GM23338 (cell line): ENCODE data around the gene MUC5B. TPM values are rescaled to one million over a fixed set of nuclear protein-coding genes. Genes with fewer than 3 reads are reported as not detected.

Experiments
- ATAC-seq: fragments of 200-7000 bp; cut with Tn5 transposase; 3 replicates; pipeline ENCODE4 v1.9.1; 2020
- DNase-seq: peaks from one replicate; pipeline ENCODE4 v3.0.0-alpha.2; 2015; ENCODE audit warnings: low spot score
- H2AFZ ChIP-seq: fragments of 200-600 bp; sonication (generic); 2 replicates; pipeline ENCODE4 v1.8.0; 2016; ENCODE audit warnings: antibody characterized with exemption, mild to moderate bottlenecking, moderate library complexity
- H3F3A ChIP-seq: fragments of 200-600 bp; sonication (generic); replicated peaks from 2 replicates; pipeline ENCODE4 v1.8.0; 2017; ENCODE audit warnings: antibody characterized with exemption, mixed run types, low read depth
- H3K27ac ChIP-seq: fragments of 200-600 bp; sonication (generic); 2 replicates; pipeline ENCODE4 v1.6.1; 2016; ENCODE audit warnings: low read depth
- H3K27me3 ChIP-seq: fragments of 200-600 bp; sonication (generic); 2 replicates; pipeline ENCODE4 v1.8.0; 2016; ENCODE audit warnings: mild to moderate bottlenecking, mixed run types, moderate library complexity; ENCODE audit not compliant: insufficient read depth
- H3K36me3 ChIP-seq: fragments of 200-600 bp; sonication (generic); 2 replicates; pipeline ENCODE4 v1.8.0; 2016; ENCODE audit warnings: mild to moderate bottlenecking; ENCODE audit not compliant: insufficient read depth
- H3K4me1 ChIP-seq: fragments of 200-600 bp; sonication (generic); 2 replicates; pipeline ENCODE4 v1.8.0; 2016; ENCODE audit warnings: mild to moderate bottlenecking, moderate library complexity; ENCODE audit not compliant: insufficient read depth
- H3K4me2 ChIP-seq: fragments of 200-600 bp; sonication (generic); 2 replicates; pipeline ENCODE4 v1.7.1; 2017; ENCODE audit warnings: mixed run types
- H3K4me3 ChIP-seq: fragments of 200-600 bp; sonication (generic); 2 replicates; pipeline ENCODE4 v1.6.1; 2016; ENCODE audit warnings: mixed run types
- H3K79me2 ChIP-seq: fragments of 200-600 bp; sonication (generic); replicated peaks from 2 replicates; pipeline ENCODE4 v1.8.0; 2017; ENCODE audit warnings: mild to moderate bottlenecking; ENCODE audit not compliant: insufficient read depth
- H3K9me2 ChIP-seq: fragments of 200-600 bp; sonication (generic); 2 replicates; pipeline ENCODE4 v1.8.0; 2017; ENCODE audit not compliant: insufficient read depth
- H4K20me1 ChIP-seq: fragments of 200-600 bp; sonication (generic); replicated peaks from 2 replicates; pipeline ENCODE4 v1.8.0; 2017; ENCODE audit warnings: mild to moderate bottlenecking; ENCODE audit not compliant: insufficient read depth
- H3K27ac Mint-ChIP-seq: 2 replicates; pipeline ENCODE4 v1.8.0; 2020; ENCODE audit warnings: inconsistent platforms, mild to moderate bottlenecking, moderate library complexity, mixed read lengths
- H3K27me3 Mint-ChIP-seq: 3 replicates; pipeline ENCODE4 v1.8.0; 2022; ENCODE audit warnings: low read depth, mild to moderate bottlenecking, moderate library complexity, mixed read lengths, inconsistent platforms; ENCODE audit not compliant: insufficient read depth, poor library complexity
- H3K36me3 Mint-ChIP-seq: 3 replicates; pipeline ENCODE4 v1.8.0; 2021; ENCODE audit warnings: low read depth, mild to moderate bottlenecking, inconsistent platforms, moderate library complexity, mixed read lengths
- H3K4me1 Mint-ChIP-seq: 3 replicates; pipeline ENCODE4 v1.8.0; 2020; ENCODE audit warnings: mild to moderate bottlenecking, inconsistent platforms, mixed read lengths
- H3K4me3 Mint-ChIP-seq: 3 replicates; pipeline ENCODE4 v1.8.0; 2021; ENCODE audit warnings: moderate library complexity, mild to moderate bottlenecking, inconsistent platforms, mixed read lengths
- H3K9me3 Mint-ChIP-seq: 3 replicates; pipeline ENCODE4 v1.8.0; 2020; ENCODE audit warnings: moderate library complexity, mild to moderate bottlenecking, inconsistent platforms, mixed read lengths
- CREB1 ChIP-seq: fragments of 250-450 bp; sonication (Bioruptor Pico); IDR thresholded peaks from 2 replicates; pipeline ENCODE4 v1.5.0; 2020; ENCODE audit warnings: low read depth, mild to moderate bottlenecking, moderate library complexity
- EZH2phosphoT487 ChIP-seq: fragments of 200-600 bp; sonication (generic); IDR thresholded peaks from one replicate; pipeline ENCODE4 v1.8.1; 2018; ENCODE audit warnings: antibody characterized with exemption; ENCODE audit not compliant: unreplicated experiment
- JUNB ChIP-seq: IDR thresholded peaks from one replicate; pipeline ENCODE4 v1.6.1; 2016; ENCODE audit warnings: antibody characterized with exemption; ENCODE audit not compliant: unreplicated experiment
- POLR2AphosphoS5 ChIP-seq: IDR thresholded peaks from 2 replicates; pipeline ENCODE4 v1.6.1; 2016; ENCODE audit warnings: antibody characterized with exemption, low read depth
- STAT1 ChIP-seq: IDR thresholded peaks from one replicate; pipeline ENCODE4 v1.6.1; 2016; ENCODE audit warnings: antibody characterized with exemption; ENCODE audit not compliant: unreplicated experiment
- ZNF331 ChIP-seq: fragments of 250-450 bp; sonication (Bioruptor Pico); IDR thresholded peaks from 2 replicates; pipeline ENCODE4 v1.5.0; 2020; ENCODE audit warnings: low read depth, mild to moderate bottlenecking, moderate library complexity
- polyA plus RNA-seq: library from polyadenylated mRNA; unstranded; fragments of >200 nt; fragmentation: Nextera tagmentation; extraction: Ambion mirVana; gene quantifications from 2 replicates; pipeline ENCODE4 v1.2.1, GENCODE V29; 2016
- total RNA-seq: library from RNA; depleted of rRNA; stranded (reverse); fragments of >200 nt; shearing (Covaris generic); gene quantifications from 2 replicates; pipeline ENCODE4 v1.2.3, GENCODE V29; 2014
- TF ChIP-seq, protein P1 (sequence below): fragments of 250-450 bp; sonication (Bioruptor Pico); IDR thresholded peaks from 2 replicates; pipeline ENCODE4 v1.5.0; 2020; ENCODE audit warnings: mild to moderate bottlenecking, moderate library complexity
- TF ChIP-seq, protein P2 (sequence below): IDR thresholded peaks from 2 replicates; pipeline ENCODE4 v1.6.1; 2016; ENCODE audit warnings: antibody characterized with exemption
- TF ChIP-seq, protein P3 (sequence below), 2 experiments: fragments of 200-600 bp in 1 of 2; sonication (generic) in 1 of 2; conservative IDR thresholded peaks; 2 replicates each; pipeline versions ENCODE4 v1.5.1 to v1.6.1; 2016 to 2017; ENCODE audit warnings: antibody characterized with exemption in 2 of 2, low read depth in 2 of 2, mild to moderate bottlenecking in 2 of 2, moderate library complexity in 1 of 2

MUC5B gene
- total and polyA plus RNA-seq, 2 experiments from 2014 or later: 0.18 to 0.90 TPM

GRCh38 chr11:1180171-1180570 lies 42.7 kb upstream of the MUC5B start (continued):
- TF ChIP-seq, protein P1, sequence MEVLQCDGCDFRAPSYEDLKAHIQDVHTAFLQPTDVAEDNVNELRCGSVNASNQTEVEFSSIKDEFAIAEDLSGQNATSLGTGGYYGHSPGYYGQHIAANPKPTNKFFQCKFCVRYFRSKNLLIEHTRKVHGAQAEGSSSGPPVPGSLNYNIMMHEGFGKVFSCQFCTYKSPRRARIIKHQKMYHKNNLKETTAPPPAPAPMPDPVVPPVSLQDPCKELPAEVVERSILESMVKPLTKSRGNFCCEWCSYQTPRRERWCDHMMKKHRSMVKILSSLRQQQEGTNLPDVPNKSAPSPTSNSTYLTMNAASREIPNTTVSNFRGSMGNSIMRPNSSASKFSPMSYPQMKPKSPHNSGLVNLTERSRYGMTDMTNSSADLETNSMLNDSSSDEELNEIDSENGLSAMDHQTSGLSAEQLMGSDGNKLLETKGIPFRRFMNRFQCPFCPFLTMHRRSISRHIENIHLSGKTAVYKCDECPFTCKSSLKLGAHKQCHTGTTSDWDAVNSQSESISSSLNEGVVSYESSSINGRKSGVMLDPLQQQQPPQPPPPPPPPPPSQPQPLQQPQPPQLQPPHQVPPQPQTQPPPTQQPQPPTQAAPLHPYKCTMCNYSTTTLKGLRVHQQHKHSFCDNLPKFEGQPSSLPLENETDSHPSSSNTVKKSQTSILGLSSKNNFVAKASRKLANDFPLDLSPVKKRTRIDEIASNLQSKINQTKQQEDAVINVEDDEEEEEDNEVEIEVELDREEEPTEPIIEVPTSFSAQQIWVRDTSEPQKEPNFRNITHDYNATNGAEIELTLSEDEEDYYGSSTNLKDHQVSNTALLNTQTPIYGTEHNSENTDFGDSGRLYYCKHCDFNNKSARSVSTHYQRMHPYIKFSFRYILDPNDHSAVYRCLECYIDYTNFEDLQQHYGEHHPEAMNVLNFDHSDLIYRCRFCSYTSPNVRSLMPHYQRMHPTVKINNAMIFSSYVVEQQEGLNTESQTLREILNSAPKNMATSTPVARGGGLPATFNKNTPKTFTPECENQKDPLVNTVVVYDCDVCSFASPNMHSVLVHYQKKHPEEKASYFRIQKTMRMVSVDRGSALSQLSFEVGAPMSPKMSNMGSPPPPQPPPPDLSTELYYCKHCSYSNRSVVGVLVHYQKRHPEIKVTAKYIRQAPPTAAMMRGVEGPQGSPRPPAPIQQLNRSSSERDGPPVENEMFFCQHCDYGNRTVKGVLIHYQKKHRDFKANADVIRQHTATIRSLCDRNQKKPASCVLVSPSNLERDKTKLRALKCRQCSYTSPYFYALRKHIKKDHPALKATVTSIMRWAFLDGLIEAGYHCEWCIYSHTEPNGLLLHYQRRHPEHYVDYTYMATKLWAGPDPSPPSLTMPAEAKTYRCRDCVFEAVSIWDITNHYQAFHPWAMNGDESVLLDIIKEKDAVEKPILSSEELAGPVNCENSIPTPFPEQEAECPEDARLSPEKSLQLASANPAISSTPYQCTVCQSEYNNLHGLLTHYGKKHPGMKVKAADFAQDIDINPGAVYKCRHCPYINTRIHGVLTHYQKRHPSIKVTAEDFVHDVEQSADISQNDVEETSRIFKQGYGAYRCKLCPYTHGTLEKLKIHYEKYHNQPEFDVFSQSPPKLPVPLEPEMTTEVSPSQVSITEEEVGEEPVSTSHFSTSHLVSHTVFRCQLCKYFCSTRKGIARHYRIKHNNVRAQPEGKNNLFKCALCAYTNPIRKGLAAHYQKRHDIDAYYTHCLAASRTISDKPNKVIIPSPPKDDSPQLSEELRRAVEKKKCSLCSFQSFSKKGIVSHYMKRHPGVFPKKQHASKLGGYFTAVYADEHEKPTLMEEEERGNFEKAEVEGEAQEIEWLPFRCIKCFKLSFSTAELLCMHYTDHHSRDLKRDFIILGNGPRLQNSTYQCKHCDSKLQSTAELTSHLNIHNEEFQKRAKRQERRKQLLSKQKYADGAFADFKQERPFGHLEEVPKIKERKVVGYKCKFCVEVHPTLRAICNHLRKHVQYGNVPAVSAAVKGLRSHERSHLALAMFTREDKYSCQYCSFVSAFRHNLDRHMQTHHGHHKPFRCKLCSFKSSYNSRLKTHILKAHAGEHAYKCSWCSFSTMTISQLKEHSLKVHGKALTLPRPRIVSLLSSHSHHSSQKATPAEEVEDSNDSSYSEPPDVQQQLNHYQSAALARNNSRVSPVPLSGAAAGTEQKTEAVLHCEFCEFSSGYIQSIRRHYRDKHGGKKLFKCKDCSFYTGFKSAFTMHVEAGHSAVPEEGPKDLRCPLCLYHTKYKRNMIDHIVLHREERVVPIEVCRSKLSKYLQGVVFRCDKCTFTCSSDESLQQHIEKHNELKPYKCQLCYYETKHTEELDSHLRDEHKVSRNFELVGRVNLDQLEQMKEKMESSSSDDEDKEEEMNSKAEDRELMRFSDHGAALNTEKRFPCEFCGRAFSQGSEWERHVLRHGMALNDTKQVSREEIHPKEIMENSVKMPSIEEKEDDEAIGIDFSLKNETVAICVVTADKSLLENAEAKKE (CRISPR knock-in tag): no peak
- TF ChIP-seq, protein P2, sequence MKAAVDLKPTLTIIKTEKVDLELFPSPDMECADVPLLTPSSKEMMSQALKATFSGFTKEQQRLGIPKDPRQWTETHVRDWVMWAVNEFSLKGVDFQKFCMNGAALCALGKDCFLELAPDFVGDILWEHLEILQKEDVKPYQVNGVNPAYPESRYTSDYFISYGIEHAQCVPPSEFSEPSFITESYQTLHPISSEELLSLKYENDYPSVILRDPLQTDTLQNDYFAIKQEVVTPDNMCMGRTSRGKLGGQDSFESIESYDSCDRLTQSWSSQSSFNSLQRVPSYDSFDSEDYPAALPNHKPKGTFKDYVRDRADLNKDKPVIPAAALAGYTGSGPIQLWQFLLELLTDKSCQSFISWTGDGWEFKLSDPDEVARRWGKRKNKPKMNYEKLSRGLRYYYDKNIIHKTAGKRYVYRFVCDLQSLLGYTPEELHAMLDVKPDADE: no peak
- TF ChIP-seq ZNF331 (CRISPR knock-in tag) (no peak), POLR2AphosphoS5 (no peak)

DNA sequence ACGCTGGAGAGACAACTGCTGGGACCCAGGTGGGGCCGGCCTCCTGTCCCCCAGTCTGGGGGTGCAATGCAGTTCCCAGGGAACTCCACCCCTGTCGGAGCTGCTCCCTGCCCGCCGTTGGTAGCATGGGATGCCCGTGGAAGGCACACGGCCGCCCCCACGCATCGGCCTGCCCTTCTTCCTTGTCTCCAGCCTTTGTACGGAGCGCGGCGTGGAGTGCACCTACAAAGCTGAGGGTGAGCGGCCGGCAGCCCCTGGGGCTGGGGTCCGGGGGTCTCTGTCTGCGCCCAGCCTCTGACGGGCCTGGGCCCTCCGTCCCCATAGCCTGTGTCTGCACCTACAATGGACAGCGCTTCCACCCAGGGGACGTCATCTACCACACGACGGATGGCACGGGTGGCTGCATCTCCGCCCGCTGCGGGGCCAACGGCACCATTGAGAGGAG lies 41.9 kb upstream of the MUC5B start:
- ATAC-seq (no peak), DNase-seq (no peak)
- H3K4me2 ChIP-seq: no peak overlapping the region
- no peaks in the 10 kb centered on the region for H3F3A ChIP-seq
- Mint-ChIP-seq H3K27ac (no peak overlapping the region), H3K9me3 (peaks cover 3% of the 10 kb centered on the region), H3K4me3 (no peak overlapping the region), H3K36me3 (no peaks in the 10 kb centered on the region), H3K27me3 (peaks cover 3% of the 10 kb centered on the region), H3K4me1 (no peaks in the 10 kb centered on the region)
- no peaks in the 10 kb centered on the region for H3K9me2 ChIP-seq
- H2AFZ ChIP-seq: no peak overlapping the region
- H3K4me3 ChIP-seq: no peak overlapping the region
- no peaks in the 10 kb centered on the region for H3K4me1 ChIP-seq
- H3K79me2 ChIP-seq: no peaks in the 10 kb centered on the region
- no peak overlapping the region for H3K27ac ChIP-seq
- H3K27me3 ChIP-seq: no peaks in the 10 kb centered on the region
- H3K36me3 ChIP-seq: no peaks in the 10 kb centered on the region
- TF ChIP-seq CREB1: no peak
- TF ChIP-seq EZH2phosphoT487: no peak
- TF ChIP-seq, protein P3, sequence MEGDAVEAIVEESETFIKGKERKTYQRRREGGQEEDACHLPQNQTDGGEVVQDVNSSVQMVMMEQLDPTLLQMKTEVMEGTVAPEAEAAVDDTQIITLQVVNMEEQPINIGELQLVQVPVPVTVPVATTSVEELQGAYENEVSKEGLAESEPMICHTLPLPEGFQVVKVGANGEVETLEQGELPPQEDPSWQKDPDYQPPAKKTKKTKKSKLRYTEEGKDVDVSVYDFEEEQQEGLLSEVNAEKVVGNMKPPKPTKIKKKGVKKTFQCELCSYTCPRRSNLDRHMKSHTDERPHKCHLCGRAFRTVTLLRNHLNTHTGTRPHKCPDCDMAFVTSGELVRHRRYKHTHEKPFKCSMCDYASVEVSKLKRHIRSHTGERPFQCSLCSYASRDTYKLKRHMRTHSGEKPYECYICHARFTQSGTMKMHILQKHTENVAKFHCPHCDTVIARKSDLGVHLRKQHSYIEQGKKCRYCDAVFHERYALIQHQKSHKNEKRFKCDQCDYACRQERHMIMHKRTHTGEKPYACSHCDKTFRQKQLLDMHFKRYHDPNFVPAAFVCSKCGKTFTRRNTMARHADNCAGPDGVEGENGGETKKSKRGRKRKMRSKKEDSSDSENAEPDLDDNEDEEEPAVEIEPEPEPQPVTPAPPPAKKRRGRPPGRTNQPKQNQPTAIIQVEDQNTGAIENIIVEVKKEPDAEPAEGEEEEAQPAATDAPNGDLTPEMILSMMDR (conservative IDR thresholded peaks at IDR 0.05; ENCODE audit: low read depth in 2 of 2): no peak
- TF ChIP-seq ZNF331 (CRISPR knock-in tag): no peak
- TF ChIP-seq STAT1: no peak
- TF ChIP-seq JUNB: no peak
- TF ChIP-seq, protein P2: no peak
- no peaks in the 10 kb centered on the region for H4K20me1 ChIP-seq
